HCT116 (cell line): ENCODE data around the gene PACRG. TPM values are rescaled to one million over a fixed set of nuclear protein-coding genes. Genes with fewer than 3 reads are reported as not detected.

Experiments used
- ATAC-seq: fragments of 200-7000 bp; cut with Tn5 transposase; 2 replicates; pipeline ENCODE4 v1.9.1; 2020; ENCODE audit warnings: mild to moderate bottlenecking, moderate library complexity
- BruUV-seq: library from RNA; stranded (reverse); fragments of 400-500 nt; replicated peaks from 2 replicates; lab custom pipeline; 2021; lab: Mats Ljungman, UMichigan
- CTCF ChIA-PET: fragments of 300-600 bp; sonication (Branson Sonifier 250); formaldehyde crosslinking; loops from one replicate; lab custom pipeline; 2021; ENCODE audit warnings: antibody characterized with exemption; lab: Charles Lee
- POLR2A ChIA-PET: fragments of 300-600, 350-600 bp; sonication (Branson Sonifier 250); formaldehyde crosslinking; loops from one replicate; lab custom pipeline; 2021; ENCODE audit warnings: antibody characterized with exemption; lab: Charles Lee
- RAD21 ChIA-PET, 2 experiments: fragments of 300-600 bp; sonication (Branson Sonifier 250); formaldehyde crosslinking; loops; one replicate each; lab custom pipeline; 2023; ENCODE audit warnings: low total read pairs in 2 of 2; ENCODE audit not compliant: uncharacterized antibody in 2 of 2, unreplicated experiment in 2 of 2, low non-redundant PET in 1 of 2; lab: Charles Lee
- DNase-seq: peaks from one replicate; pipeline ENCODE4 v3.0.0-alpha.2; 2010; ENCODE audit warnings: low read depth, low spot score
- H2AFZ ChIP-seq: fragments of 200-600 bp; shearing (Covaris generic), sonication (generic); 2 replicates; pipeline ENCODE4 v1.6.1; 2017; ENCODE audit warnings: low read depth, mixed run types, mixed read lengths, antibody characterized with exemption, low read length; ENCODE audit not compliant: poor library complexity, severe bottlenecking
- H3K27ac ChIP-seq: 2 replicates; pipeline ENCODE4 v1.5.1; 2012; ENCODE audit warnings: low read depth, low read length
- H3K27me3 ChIP-seq: fragments of 200-600 bp; sonication (generic); 2 replicates; pipeline ENCODE4 v1.6.1; 2016; ENCODE audit warnings: mixed run types, low read length, mixed read lengths; ENCODE audit not compliant: insufficient read depth
- H3K36me3 ChIP-seq, 2 experiments: fragments of 200-500 bp in 1 of 2; fragments of 200-600 bp in 1 of 2; sonication (Bioruptor generic) in 1 of 2; sonication (generic) in 1 of 2; 2 replicates each; pipeline versions ENCODE4 v1.5.1 to v1.6.1; 2014 to 2016; ENCODE audit warnings: low read length in 2 of 2, inconsistent platforms in 1 of 2, mixed read lengths in 1 of 2, mixed run types in 1 of 2; ENCODE audit not compliant: insufficient read depth in 2 of 2, control insufficient read depth in 1 of 2
- H3K4me1 ChIP-seq, 2 experiments: fragments of 200-600 bp in 1 of 2; sonication (generic) in 1 of 2; 2 replicates each; pipeline versions ENCODE4 v1.5.1 to v1.6.1; 2012 to 2017; ENCODE audit warnings: low read length in 2 of 2, inconsistent platforms in 1 of 2, mild to moderate bottlenecking in 1 of 2, mixed read lengths in 1 of 2, mixed run types in 1 of 2, moderate library complexity in 1 of 2; ENCODE audit not compliant: insufficient read depth in 2 of 2, control insufficient read depth in 1 of 2
- H3K4me2 ChIP-seq: fragments of 200-600 bp; sonication (generic); 2 replicates; pipeline ENCODE4 v1.6.1; 2017; ENCODE audit warnings: mixed run types, low read length, mixed read lengths
- H3K4me3 ChIP-seq, 2 experiments: fragments of 200-600 bp in 1 of 2; sonication (generic) in 1 of 2; replicated peaks in 1 of 2; 2 replicates each; pipeline ENCODE4 v1.5.1; 2011 to 2016; ENCODE audit warnings: low read length in 2 of 2, control low read depth in 1 of 2, low read depth in 1 of 2, mild to moderate bottlenecking in 1 of 2, mixed read lengths in 1 of 2, mixed run types in 1 of 2
- H3K79me2 ChIP-seq: fragments of 200-600 bp; sonication (generic); 2 replicates; pipeline ENCODE4 v1.6.1; 2017; ENCODE audit warnings: mild to moderate bottlenecking, mixed run types, low read length, moderate library complexity, mixed read lengths; ENCODE audit not compliant: insufficient read depth
- H3K9ac ChIP-seq: fragments of 200-600 bp; sonication (generic); 2 replicates; pipeline ENCODE4 v1.6.1; 2016; ENCODE audit warnings: low read length, mixed read lengths
- H3K9me2 ChIP-seq: fragments of 200-600 bp; sonication (generic), shearing (Covaris generic); 2 replicates; pipeline ENCODE4 v1.6.1; 2017; ENCODE audit warnings: mixed run types, mild to moderate bottlenecking, moderate library complexity; ENCODE audit not compliant: insufficient read depth
- H3K9me3 ChIP-seq, 2 experiments: fragments of 200-500 bp in 1 of 2; fragments of 200-600 bp in 1 of 2; sonication (Bioruptor generic) in 1 of 2; sonication (generic) in 1 of 2; 2 replicates each; pipeline ENCODE4 v1.6.1; 2014 to 2017; ENCODE audit warnings: low read length in 2 of 2, mixed read lengths in 2 of 2, inconsistent platforms in 1 of 2, low read depth in 1 of 2, mild to moderate bottlenecking in 1 of 2, mixed run types in 1 of 2, moderate library complexity in 1 of 2; ENCODE audit not compliant: control insufficient read depth in 1 of 2, insufficient read depth in 1 of 2
- H4K20me1 ChIP-seq: fragments of 200-600 bp; sonication (generic), shearing (Covaris generic); 2 replicates; pipeline ENCODE4 v1.6.1; 2017; ENCODE audit warnings: mixed run types, mild to moderate bottlenecking, moderate library complexity; ENCODE audit not compliant: insufficient read depth
- CBX3 ChIP-seq: IDR thresholded peaks from 2 replicates; pipeline ENCODE4 v1.6.1; 2012; ENCODE audit warnings: low read depth
- EGR1 ChIP-seq: IDR thresholded peaks from 2 replicates; pipeline ENCODE4 v1.6.1; 2012; ENCODE audit warnings: low read depth
- POLR2A ChIP-seq: IDR thresholded peaks from 2 replicates; pipeline ENCODE4 v1.7.0; 2011; ENCODE audit warnings: borderline replicate concordance; ENCODE audit not compliant: insufficient read depth, insufficient read length; ENCODE audit errors: extremely low read depth
- RAD21 ChIP-seq: IDR thresholded peaks from 2 replicates; pipeline ENCODE4 v1.6.1; 2012; ENCODE audit warnings: low read depth, mild to moderate bottlenecking
- SIN3A ChIP-seq: IDR thresholded peaks from 2 replicates; pipeline ENCODE4 v1.6.1; 2012; ENCODE audit warnings: low read depth
- SP1 ChIP-seq: IDR thresholded peaks from 2 replicates; pipeline ENCODE4 v1.6.1; 2012; ENCODE audit warnings: low read depth
- YY1 ChIP-seq: IDR thresholded peaks from 2 replicates; pipeline ENCODE4 v1.6.1; 2011; ENCODE audit warnings: low read length, low read depth, moderate library complexity, mild to moderate bottlenecking; ENCODE audit not compliant: insufficient replicate concordance; ENCODE audit errors: extremely low read depth
- intact Hi-C: fragments of 100-400 bp; cut with micrococcal nuclease; formaldehyde crosslinking; loops from 2 replicates; pipeline ENCODE4 v1.10.0; 2022
- total RNA-seq: library from RNA; stranded (reverse); gene quantifications from one replicate; pipeline ENCODE4 v1.2.1, GENCODE V29; 2021; ENCODE audit not compliant: unreplicated experiment
- TF ChIP-seq, protein P1 (sequence below): IDR thresholded peaks from 2 replicates; pipeline ENCODE4 v1.6.1; 2011; ENCODE audit warnings: mild to moderate bottlenecking, low read length, moderate library complexity; ENCODE audit not compliant: insufficient replicate concordance; ENCODE audit errors: extremely low read depth
- TF ChIP-seq, protein P2 (sequence below), 3 experiments: fragments of 200-600 bp in 1 of 3; sonication (generic) in 1 of 3; IDR thresholded peaks in 2 of 3; conservative IDR thresholded peaks in 1 of 3; 2 replicates each; pipeline ENCODE4 v1.5.1; 2012 to 2017; ENCODE audit warnings: low read depth in 2 of 3, low read length in 2 of 3, antibody characterized with exemption in 1 of 3, borderline replicate concordance in 1 of 3, control low read depth in 1 of 3, mild to moderate bottlenecking in 1 of 3, mixed read lengths in 1 of 3, mixed run types in 1 of 3, moderate library complexity in 1 of 3; ENCODE audit not compliant: insufficient read depth in 1 of 3

The PACRG gene
- total RNA-seq, 1 experiment from 2014 or later, result 0.71 TPM

DNA sequence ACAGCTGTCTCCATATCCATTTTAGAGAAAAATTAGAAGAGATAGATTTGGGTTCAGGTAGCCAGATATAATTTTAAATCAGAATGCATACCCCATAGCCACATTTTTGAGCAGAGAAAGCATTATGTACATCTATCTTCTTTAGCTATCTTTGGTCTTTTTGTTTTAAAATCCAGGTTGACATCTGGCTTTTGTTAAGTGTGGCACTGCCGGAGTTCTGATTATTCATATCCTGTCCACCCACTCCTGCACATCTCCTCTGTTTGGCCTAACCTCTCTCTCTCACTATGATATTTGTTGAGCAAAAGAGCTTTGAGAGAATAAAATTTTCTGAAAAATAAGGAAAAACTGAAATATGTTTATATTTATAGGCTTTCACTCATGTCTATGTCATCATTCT is 189.7 kb downstream of the PACRG start:
- no peaks in the 10 kb centered on the region for H3K36me3 ChIP-seq
- intact Hi-C loops, result no loop called here
- no TSS peak for BruUV-seq
- no peaks in the 10 kb centered on the region for H3K27me3 ChIP-seq
- H3K4me1 ChIP-seq, result no peaks in the 10 kb centered on the region
- H4K20me1 ChIP-seq, result no peaks in the 10 kb centered on the region
- RAD21 ChIA-PET, result no interaction called here
- no peak overlapping the region for H3K27ac ChIP-seq
- H2AFZ ChIP-seq, result no peak overlapping the region
- H3K4me2 ChIP-seq, result no peak overlapping the region
- no peak for DNase-seq
- POLR2A ChIA-PET, result no interaction called here
- no peak overlapping the region for H3K9ac ChIP-seq
- TF ChIP-seq, protein P1, sequence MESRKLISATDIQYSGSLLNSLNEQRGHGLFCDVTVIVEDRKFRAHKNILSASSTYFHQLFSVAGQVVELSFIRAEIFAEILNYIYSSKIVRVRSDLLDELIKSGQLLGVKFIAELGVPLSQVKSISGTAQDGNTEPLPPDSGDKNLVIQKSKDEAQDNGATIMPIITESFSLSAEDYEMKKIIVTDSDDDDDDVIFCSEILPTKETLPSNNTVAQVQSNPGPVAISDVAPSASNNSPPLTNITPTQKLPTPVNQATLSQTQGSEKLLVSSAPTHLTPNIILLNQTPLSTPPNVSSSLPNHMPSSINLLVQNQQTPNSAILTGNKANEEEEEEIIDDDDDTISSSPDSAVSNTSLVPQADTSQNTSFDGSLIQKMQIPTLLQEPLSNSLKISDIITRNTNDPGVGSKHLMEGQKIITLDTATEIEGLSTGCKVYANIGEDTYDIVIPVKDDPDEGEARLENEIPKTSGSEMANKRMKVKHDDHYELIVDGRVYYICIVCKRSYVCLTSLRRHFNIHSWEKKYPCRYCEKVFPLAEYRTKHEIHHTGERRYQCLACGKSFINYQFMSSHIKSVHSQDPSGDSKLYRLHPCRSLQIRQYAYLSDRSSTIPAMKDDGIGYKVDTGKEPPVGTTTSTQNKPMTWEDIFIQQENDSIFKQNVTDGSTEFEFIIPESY, result no peak
- TF ChIP-seq, protein P2, sequence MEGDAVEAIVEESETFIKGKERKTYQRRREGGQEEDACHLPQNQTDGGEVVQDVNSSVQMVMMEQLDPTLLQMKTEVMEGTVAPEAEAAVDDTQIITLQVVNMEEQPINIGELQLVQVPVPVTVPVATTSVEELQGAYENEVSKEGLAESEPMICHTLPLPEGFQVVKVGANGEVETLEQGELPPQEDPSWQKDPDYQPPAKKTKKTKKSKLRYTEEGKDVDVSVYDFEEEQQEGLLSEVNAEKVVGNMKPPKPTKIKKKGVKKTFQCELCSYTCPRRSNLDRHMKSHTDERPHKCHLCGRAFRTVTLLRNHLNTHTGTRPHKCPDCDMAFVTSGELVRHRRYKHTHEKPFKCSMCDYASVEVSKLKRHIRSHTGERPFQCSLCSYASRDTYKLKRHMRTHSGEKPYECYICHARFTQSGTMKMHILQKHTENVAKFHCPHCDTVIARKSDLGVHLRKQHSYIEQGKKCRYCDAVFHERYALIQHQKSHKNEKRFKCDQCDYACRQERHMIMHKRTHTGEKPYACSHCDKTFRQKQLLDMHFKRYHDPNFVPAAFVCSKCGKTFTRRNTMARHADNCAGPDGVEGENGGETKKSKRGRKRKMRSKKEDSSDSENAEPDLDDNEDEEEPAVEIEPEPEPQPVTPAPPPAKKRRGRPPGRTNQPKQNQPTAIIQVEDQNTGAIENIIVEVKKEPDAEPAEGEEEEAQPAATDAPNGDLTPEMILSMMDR (IDR thresholded peaks at IDR 0.05 in 2 of 3, conservative IDR thresholded peaks at IDR 0.05 in 1 of 3; ENCODE audit: borderline replicate concordance in 1 of 3, insufficient read depth in 1 of 3, low read depth in 2 of 3, low read length in 2 of 3), result no peak
- TF ChIP-seq SP1, result no peak
- no peak for TF ChIP-seq EGR1
- TF ChIP-seq RAD21, result no peak
- TF ChIP-seq CBX3, result no peak
- no peak for TF ChIP-seq SIN3A
- TF ChIP-seq YY1, result no peak
- TF ChIP-seq POLR2A, result no peak
- TF ChIP-seq, all 23 proteins: peak for 0
- Histone ChIP-seq H3K9me2 (no peaks in the 10 kb centered on the region), H3K9me3 (no peaks in the 10 kb centered on the region; a peak in 1 of 4 replicates), H3K4me3 (no peak overlapping the region), H3K79me2 (no peaks in the 10 kb centered on the region)
- ATAC-seq, result no peak
- CTCF ChIA-PET, result no interaction called here
